NCI-H2196 (cell line): ENCODE data around the gene PIK3C2B.

Source experiments
- DNase-seq: peaks from one replicate; lab custom pipeline; 2025; ENCODE audit not compliant: unreplicated experiment; lab: John Stamatoyannopoulos, UW

The PIK3C2B gene

GRCh38 chr1:204446413-204447111, 48.0 kb downstream of the PIK3C2B start:
- DNase-seq: peak; percentile 85

DNA sequence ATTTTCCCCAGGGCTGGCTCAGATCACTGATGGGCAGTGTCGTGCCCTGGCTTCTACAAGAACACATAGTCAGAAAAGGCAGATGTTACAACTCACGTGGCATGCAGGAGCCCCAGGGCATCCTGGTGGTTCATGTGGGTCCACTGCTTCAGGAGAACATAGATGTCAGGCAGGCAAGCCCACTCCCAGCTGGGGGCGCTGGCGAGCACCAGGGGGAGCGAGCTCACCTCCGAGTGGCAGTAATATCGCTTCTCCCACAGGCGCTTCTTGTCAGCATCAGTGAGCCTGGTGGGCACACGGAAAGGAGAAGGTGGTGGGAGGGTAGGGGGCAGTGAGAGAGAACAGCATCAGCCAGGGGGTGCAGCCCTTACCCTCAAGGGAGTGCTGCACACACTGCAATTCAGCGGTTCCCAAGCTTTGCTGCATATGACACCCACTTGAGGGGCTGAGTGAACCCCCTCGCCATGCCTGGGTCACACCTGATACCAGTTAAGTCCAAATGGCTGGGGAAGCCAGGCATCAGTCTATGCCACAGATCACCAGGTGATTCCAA, 48.7 kb downstream of the PIK3C2B start:
- DNase-seq: peak; percentile 20
